Pulmonary artery endothelial cell (primary cell): ENCODE measurements around the gene FGD5. TPM values are rescaled to one million over a fixed set of nuclear protein-coding genes. Genes with fewer than 3 reads are reported as not detected.
"Not testable (repeated sequence)": the region's sequence is repeated elsewhere in the genome, so short reads cannot be mapped to it uniquely, and the experiment has no call there.

Experiments used
- DNase-seq: peaks from one replicate; pipeline ENCODE4 v3.0.0-alpha.2; 2011; ENCODE audit warnings: low read depth, low spot score
- total RNA-seq: library from RNA; depleted of rRNA; stranded (reverse); fragments of >200 nt; gene quantifications from 2 replicates; pipeline ENCODE4 v1.2.3, GENCODE V29; 2014

The FGD5 gene
- total RNA-seq, 1 donor from 2014 or later: 84.3 TPM

DNA sequence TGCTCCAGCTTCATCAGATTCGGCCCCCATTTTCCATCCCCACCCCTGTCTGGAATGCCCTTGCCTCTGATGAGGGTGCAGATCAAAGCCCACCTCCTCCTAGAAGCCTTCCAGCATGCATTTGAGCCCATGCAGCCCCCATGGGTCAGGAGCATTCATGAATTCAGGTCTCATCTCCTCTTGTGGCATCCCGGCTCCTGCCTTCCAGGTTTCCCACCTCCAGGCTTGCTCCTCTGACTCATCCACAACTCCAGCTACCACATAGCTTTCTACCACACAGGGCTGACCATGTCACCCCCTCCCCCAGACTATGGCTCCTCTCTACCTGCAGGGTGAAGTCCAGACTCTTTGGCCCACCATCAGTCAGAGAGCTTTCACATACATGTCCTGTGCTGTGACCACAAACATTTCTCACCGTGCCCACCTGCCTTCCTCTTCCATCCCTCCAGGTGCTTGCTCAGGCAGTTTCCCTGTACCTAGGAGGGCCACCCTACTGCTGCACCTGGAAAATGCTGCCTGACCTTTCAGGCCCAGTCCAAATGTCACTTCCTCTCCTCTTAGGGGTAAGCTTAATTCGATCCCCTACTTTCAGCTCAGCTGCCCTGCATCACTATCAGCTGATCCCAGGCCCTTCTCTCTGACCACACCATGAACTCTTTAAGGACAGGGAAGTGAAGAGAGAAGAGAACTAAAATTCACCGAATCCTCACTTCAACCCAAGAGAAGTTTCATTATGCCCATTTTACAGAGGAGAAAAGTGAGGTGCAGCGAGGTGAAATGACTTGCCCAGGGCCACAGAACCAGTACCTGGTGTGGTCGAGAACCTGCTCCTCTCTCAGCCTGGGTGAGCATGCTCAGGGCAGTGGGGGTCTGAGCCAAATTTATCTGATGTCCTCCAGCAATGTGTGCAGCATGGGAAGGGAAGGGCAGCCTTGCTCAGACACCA, 13.7 kb upstream of the FGD5 start:
- no peak for DNase-seq

- DNase-seq: no peak
Measured at GRCh38 chr3:14805961-14806537, 12.7 kb upstream of the FGD5 start.

- DNase-seq: peak; percentile 79
Measured at GRCh38 chr3:14806641-14807263, 12.0 kb upstream of the FGD5 start.

DNA sequence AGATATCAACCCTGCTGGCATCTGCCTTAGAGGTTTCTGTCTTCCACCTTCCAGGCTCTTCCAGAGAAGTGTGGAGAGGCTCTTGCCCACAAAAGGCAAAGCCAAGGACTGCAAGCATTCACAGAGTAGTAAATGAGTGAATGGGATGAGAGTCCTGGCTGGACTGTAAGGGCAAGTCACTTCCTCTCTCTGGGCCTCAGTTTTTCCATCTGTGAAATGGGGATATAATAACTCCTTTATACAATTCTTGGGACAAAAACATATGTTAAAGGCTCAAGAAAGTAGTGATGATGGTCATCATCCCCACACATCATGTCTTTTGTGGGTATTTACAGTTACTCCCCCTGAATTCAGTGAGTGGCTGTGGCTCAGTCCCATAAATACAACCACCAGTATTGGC, 10.7 kb upstream of the FGD5 start:
- DNase-seq: no peak

GRCh38 chr3:14808502-14809266, 10.1 kb upstream of the FGD5 start:
- no peak for DNase-seq

DNA sequence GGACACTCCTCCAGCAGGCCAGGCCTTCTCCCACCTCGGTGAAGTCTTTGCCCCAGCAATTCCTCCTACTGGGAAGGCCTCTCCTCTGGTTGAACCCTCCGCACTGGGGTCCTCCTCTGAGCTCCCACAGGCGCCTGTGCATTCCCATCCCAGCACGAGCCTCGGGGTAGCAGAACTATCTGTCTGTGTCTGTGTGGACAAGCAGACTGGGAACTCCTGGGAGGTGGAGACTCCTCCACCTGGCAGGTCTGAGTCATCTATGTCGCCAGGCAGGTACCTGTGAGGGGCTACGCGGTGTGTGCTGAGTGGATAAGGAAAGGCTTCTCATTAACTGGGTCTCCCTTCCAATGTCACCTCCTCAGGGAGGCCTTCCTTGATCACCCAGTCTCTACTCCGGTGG, 9.2 kb upstream of the FGD5 start:
- not testable (repeated sequence) for DNase-seq

GRCh38 chr3:14810070-14810791, 8.5 kb upstream of the FGD5 start:
- no peak for DNase-seq

- DNase-seq: no peak
Measured at GRCh38 chr3:14810801-14811661, 7.7 kb upstream of the FGD5 start.

DNA sequence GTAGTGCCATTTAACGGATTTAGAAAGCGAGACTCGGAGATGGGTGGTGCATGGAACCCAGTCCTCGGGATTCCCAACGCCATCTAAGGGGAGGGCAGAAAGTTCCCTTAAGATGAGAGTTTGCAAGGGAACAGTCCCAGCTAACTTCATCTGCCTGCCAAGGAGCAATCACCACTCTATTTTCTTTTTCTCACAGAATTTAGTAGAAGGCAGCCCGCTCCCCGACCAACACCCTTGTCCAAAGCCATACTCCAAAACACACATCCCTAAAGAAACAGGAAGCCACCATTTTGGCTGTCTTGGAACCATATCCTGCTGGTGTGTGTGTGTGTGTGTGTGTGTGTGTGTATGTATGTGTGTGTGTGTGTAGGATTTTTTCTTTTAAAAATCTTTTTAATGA, 7.1 kb upstream of the FGD5 start:
- no peak for DNase-seq

- DNase-seq: no peak
Measured at GRCh38 chr3:14812196-14812790, 6.5 kb upstream of the FGD5 start.

DNA sequence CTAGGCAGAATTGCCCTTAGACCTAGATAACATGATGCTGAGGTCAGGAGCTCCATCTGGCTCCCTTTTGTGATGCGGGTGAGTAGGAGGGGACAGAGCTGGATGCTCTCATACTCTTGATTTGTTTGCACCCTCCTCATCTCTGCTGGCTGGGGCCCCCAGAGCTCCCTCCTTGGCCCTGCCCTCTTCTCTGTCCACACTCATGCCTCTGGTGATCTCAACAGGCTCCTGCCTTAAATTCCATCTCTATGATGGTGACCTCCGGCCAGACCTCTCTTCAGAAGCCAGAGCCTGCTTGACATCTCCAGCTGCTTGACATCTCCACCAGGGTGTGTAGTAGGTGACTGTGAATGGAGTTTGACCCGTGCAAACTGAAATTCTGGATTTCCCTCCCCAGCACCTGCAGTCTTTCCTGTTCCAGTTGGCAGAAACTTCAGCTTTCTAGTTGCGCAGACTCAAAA, 4.3 kb upstream of the FGD5 start:
- no peak for DNase-seq

DNA sequence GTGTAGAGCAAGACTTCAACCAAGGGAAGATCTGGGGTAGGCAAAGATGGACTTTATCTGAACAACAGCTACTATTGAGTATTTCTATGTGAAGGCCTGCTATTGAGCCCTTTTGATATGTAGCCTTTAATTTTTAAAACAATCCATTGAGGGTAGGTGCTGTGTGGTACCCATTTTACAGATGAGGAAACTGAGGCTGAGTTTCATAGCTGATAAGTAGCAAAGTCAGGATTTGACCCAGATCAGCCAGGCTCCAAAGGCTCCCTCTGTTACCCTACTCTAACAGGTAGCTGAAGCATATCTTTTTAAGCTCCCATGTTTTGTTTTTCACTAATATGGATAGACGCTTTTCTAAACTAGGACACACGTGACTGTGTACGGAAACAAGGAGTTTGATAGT, 2.4 kb upstream of the FGD5 start:
- no peak for DNase-seq

DNA sequence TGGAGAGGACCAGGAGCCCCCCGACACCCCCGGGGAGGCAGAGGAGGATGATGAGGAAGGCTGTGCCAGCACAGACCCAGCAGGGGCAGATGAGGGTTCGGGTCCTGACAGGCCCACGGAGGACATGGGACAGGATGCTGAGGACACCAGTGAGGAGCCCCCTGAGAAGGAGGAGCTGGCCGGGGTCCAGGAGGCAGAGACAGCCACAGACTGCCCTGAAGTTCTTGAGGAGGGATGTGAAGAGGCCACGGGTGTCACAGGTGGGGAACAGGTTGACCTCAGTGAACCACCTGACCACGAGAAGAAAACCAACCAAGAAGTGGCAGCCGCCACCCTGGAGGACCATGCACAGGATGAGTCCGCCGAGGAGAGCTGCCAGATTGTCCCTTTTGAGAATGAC, 909 bp downstream of the FGD5 start:
- no peak for DNase-seq

DNA sequence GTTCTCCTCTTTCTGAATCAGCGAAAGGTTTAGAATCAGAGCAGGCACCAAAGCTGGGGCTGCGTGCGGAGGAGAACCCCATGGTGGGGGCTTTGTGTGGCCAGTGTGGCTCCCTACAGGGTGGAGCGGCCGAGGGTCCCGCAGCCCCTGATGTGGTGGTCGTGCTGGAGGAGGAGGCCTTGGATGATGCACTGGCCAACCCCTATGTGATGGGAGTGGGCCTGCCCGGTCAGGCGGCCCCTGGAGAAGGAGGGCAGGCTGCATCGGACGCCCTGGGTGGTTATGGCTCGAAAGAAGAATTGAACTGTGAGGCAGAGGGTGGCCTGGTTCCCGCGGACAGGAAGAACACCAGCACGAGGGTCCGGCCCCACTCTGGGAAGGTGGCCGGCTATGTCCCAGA, 1.4 kb downstream of the FGD5 start:
- no peak for DNase-seq

DNA sequence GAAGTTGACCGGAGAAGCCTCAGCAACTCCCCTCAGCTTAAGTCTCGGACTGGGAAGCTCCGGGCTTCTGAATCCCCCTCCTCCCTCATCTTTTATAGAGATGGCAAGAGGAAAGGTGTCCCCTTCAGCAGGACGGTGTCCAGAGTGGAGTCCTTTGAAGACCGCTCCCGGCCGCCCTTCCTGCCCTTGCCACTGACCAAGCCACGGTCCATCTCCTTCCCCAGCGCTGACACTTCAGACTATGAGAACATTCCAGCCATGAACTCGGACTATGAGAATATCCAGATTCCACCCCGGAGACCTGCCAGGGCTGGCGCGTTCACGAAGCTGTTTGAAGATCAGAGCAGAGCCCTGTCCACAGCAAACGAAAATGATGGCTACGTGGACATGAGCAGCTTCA, 2.4 kb downstream of the FGD5 start:
- no peak for DNase-seq

DNA sequence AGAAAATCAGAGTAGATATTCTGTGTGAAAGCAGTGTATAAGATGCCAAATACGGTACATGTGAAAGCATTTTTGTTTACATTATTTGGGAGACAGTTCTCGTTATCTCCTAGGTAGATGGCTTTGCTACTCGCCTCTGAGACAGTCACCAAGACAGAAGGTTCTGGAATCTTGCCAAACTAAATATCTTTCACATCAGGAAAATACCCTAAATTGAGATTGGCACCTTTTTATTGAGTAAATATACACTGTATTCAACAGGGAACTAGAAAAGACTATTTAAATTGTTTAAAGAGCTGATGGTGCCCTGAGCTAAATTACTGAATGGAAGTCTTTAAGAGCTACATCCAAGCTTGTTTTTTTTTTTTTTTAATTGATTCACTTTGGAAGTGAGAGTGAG, 3.4 kb downstream of the FGD5 start:
- DNase-seq: no peak

DNA sequence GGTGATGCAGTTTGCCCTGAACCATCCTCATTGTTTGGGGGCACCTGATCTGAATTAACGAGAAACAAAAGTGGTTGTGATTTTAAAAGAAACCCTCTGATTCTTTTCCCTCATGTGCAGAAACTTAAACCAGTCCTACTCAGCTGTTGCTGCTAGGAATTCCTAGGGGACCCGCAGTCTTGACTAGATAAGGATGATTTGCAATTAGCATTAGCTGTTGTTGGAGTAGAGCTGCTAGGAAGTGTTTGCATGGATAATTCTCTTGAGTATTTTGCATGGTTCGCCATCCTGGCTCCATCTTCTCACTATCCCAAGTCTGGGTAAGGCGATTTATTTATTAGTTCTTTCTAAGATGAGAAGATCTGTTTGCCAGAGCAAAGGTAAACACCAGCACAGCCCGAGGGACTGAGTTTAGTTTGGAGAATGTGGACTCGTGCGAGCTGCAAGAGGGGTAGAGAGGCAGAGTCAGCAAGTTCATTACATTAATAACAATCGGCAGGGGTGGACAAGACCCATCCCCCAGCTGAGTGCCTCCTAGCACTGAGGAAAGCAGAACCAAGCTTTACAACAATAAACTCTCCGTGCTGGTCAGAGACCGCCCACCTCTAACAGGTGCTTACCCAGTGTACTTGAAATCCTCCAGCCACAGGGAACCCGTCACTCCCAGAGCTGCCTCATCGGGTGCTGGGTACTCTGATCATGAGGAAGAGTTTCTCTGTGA, 4.1 kb downstream of the FGD5 start:
- no peak for DNase-seq

DNA sequence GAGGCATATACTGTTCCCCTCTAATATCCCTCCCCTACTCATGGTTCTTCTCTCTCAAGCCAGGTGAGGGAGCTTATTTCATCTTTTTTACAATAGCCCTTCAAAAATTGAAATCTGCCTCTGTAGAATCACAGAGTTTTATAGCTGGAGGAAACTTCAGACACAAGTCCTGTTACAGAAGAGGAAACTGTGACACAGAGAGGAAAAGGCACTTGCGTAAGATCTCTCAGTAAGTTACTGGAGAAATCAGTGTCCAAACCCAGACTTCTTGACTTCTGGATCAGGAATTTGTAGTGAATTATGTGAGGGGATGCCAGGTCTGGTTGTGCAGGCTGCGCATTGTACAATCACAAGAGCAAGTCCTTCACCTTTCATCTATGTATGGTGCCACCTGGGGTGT, 4.6 kb downstream of the FGD5 start:
- DNase-seq: no peak
